Measurements from ENCODE around the gene RUFY3. TPM values are rescaled to one million over a fixed set of nuclear protein-coding genes. Genes with fewer than 3 reads are reported as not detected.
"Not testable (repeated sequence)": the region's sequence is repeated elsewhere in the genome, so short reads cannot be mapped to it uniquely, and the experiment has no call there.

Gene RUFY3
- total RNA-seq, 1 donor, result 82.5 TPM

DNA sequence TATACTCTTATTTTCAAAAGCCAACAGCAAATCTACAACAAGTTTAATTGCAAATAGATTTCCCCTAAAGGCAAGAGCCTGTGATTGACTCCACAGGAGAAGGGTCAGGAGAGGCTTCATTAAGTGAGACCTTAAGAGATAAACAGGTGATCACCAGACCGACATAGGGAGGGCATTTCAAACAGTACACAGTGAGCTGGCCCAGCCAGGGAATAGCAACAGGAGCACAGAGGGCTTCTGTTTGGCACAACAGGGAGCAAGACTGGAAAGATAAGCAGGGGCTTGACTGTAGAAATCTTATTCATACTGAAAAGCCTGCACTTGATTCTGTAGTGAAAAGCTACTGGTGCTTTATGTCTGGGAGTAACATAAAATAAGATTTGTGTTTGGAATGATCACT lies 3.9 kb downstream of the RUFY3 start:
- peaks cover 8% of the 10 kb centered on the region for H3K4me1 ChIP-seq (ENCODE audit: insufficient read depth, low read length)
- DNase-seq (ENCODE audit: insufficient read length, low spot score, missing footprints), result no peak
- H4K20me1 ChIP-seq (ENCODE audit: insufficient read depth, low read length), result no peaks in the 10 kb centered on the region
- no peaks in the 10 kb centered on the region for H3K9me3 ChIP-seq (ENCODE audit: low read depth, low read length)
- no peaks in the 10 kb centered on the region for H3K36me3 ChIP-seq (ENCODE audit: insufficient read depth, low read length)
- no peaks in the 10 kb centered on the region for H3K27me3 ChIP-seq (ENCODE audit: insufficient read depth, low read length)
- no peak overlapping the region for H3K4me3 ChIP-seq (ENCODE audit: insufficient read depth, low read length)
- H2AFZ ChIP-seq (ENCODE audit: low read length), result no peak overlapping the region
- no peak overlapping the region for H3K4me2 ChIP-seq (ENCODE audit: insufficient read depth, low read length)
- H3K79me2 ChIP-seq (ENCODE audit: insufficient read depth, low read length), result peaks cover 81% of the 10 kb centered on the region
- H3K27ac ChIP-seq (ENCODE audit: low read depth, low read length), result no peak overlapping the region
- TF ChIP-seq, protein P1, sequence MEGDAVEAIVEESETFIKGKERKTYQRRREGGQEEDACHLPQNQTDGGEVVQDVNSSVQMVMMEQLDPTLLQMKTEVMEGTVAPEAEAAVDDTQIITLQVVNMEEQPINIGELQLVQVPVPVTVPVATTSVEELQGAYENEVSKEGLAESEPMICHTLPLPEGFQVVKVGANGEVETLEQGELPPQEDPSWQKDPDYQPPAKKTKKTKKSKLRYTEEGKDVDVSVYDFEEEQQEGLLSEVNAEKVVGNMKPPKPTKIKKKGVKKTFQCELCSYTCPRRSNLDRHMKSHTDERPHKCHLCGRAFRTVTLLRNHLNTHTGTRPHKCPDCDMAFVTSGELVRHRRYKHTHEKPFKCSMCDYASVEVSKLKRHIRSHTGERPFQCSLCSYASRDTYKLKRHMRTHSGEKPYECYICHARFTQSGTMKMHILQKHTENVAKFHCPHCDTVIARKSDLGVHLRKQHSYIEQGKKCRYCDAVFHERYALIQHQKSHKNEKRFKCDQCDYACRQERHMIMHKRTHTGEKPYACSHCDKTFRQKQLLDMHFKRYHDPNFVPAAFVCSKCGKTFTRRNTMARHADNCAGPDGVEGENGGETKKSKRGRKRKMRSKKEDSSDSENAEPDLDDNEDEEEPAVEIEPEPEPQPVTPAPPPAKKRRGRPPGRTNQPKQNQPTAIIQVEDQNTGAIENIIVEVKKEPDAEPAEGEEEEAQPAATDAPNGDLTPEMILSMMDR (IDR thresholded peaks at IDR 0.05; ENCODE audit: extremely low read depth, low read depth, low read length), result no peak

GRCh38 chr4:70726515-70726914 lies 4.8 kb downstream of the RUFY3 start:
- not testable (repeated sequence) for H3K4me2 ChIP-seq (ENCODE audit: insufficient read depth, low read length); H3K9me3 ChIP-seq (ENCODE audit: low read depth, low read length); H4K20me1 ChIP-seq (ENCODE audit: insufficient read depth, low read length); H3K27ac ChIP-seq (ENCODE audit: low read depth, low read length); H3K4me3 ChIP-seq (ENCODE audit: insufficient read depth, low read length); H3K4me1 ChIP-seq (ENCODE audit: insufficient read depth, low read length); H2AFZ ChIP-seq (ENCODE audit: low read length); H3K27me3 ChIP-seq (ENCODE audit: insufficient read depth, low read length); DNase-seq (ENCODE audit: insufficient read length, low spot score, missing footprints); H3K36me3 ChIP-seq (ENCODE audit: insufficient read depth, low read length)
- H3K79me2 ChIP-seq (ENCODE audit: insufficient read depth, low read length), result peaks cover 86% of the 10 kb centered on the region

GRCh38 chr4:70728091-70728490 lies 6.3 kb downstream of the RUFY3 start:
- peak; percentile 48 for DNase-seq (ENCODE audit: insufficient read length, low spot score, missing footprints)
- Histone ChIP-seq H3K9me3 (ENCODE audit: low read depth, low read length) (no peaks in the 10 kb centered on the region), H3K4me2 (ENCODE audit: insufficient read depth, low read length) (no peak overlapping the region), H3K4me3 (ENCODE audit: insufficient read depth, low read length) (no peak overlapping the region), H3K27me3 (ENCODE audit: insufficient read depth, low read length) (no peaks in the 10 kb centered on the region), H3K79me2 (ENCODE audit: insufficient read depth, low read length) (peaks cover 88% of the 10 kb centered on the region), H4K20me1 (ENCODE audit: insufficient read depth, low read length) (no peaks in the 10 kb centered on the region), H3K36me3 (ENCODE audit: insufficient read depth, low read length) (no peaks in the 10 kb centered on the region), H3K27ac (ENCODE audit: low read depth, low read length) (no peak overlapping the region), H3K4me1 (ENCODE audit: insufficient read depth, low read length) (no peaks in the 10 kb centered on the region), H2AFZ (ENCODE audit: low read length) (no peak overlapping the region)
- TF ChIP-seq, protein P1 (IDR thresholded peaks at IDR 0.05; ENCODE audit: extremely low read depth, low read depth, low read length), result no peak

- H4K20me1 ChIP-seq (ENCODE audit: insufficient read depth, low read length); H3K4me3 ChIP-seq (ENCODE audit: insufficient read depth, low read length); H3K27me3 ChIP-seq (ENCODE audit: insufficient read depth, low read length); H3K36me3 ChIP-seq (ENCODE audit: insufficient read depth, low read length); DNase-seq (ENCODE audit: insufficient read length, low spot score, missing footprints); H3K27ac ChIP-seq (ENCODE audit: low read depth, low read length); H3K4me2 ChIP-seq (ENCODE audit: insufficient read depth, low read length); H2AFZ ChIP-seq (ENCODE audit: low read length); H3K9me3 ChIP-seq (ENCODE audit: low read depth, low read length): not testable (repeated sequence)
- Histone ChIP-seq H3K4me1 (ENCODE audit: insufficient read depth, low read length) (peaks cover 22% of the 10 kb centered on the region), H3K79me2 (ENCODE audit: insufficient read depth, low read length) (peaks cover 74% of the 10 kb centered on the region)
Measured at GRCh38 chr4:70732878-70733277, 11.1 kb downstream of the RUFY3 start.

GRCh38 chr4:70734168-70734954 lies 12.6 kb downstream of the RUFY3 start:
- Histone ChIP-seq H3K4me1 (ENCODE audit: insufficient read depth, low read length) (peaks cover 22% of the 10 kb centered on the region), H3K9me3 (ENCODE audit: low read depth, low read length) (no peaks in the 10 kb centered on the region), H3K4me2 (ENCODE audit: insufficient read depth, low read length) (peak overlapping the region; percentile 75), H4K20me1 (ENCODE audit: insufficient read depth, low read length) (peaks cover 3% of the 10 kb centered on the region), H3K36me3 (ENCODE audit: insufficient read depth, low read length) (no peaks in the 10 kb centered on the region), H3K27ac (ENCODE audit: low read depth, low read length) (peak overlapping the region; percentile 74), H3K4me3 (ENCODE audit: insufficient read depth, low read length) (peak overlapping the region; percentile 63), H2AFZ (ENCODE audit: low read length) (peak overlapping the region; percentile 18), H3K79me2 (ENCODE audit: insufficient read depth, low read length) (peaks cover 73% of the 10 kb centered on the region), H3K27me3 (ENCODE audit: insufficient read depth, low read length) (no peaks in the 10 kb centered on the region)
- peak; percentile 35 for DNase-seq (ENCODE audit: insufficient read length, low spot score, missing footprints)
- TF ChIP-seq, protein P1 (IDR thresholded peaks at IDR 0.05; ENCODE audit: extremely low read depth, low read depth, low read length), result no peak
